Small intestine (tissue), 7 donors: ENCODE results near the gene SSB. TPM values are rescaled to one million over a fixed set of nuclear protein-coding genes. Genes with fewer than 3 reads are reported as not detected.
A peak's percentile ranks its signal among the peaks of the same experiment; 100 is the strongest.
"Not testable (repeated sequence)": the region's sequence is repeated elsewhere in the genome, so short reads cannot be mapped to it uniquely, and the experiment has no call there.

ENCODE experiments used
- DNase-seq, 2 donors: peaks; one replicate each; pipeline versions ENCODE4 v3.0.0 to v3.0.0-alpha.2; 2013
- FAIRE-seq: peaks from 2 replicates; lab custom pipeline; 2012; peaks lifted over from hg19 to GRCh38; lab: Jason Lieb, UNC
- H3K27ac ChIP-seq, 3 donors: one replicate each; pipeline ENCODE4 v1.5.1; 2013; ENCODE audit warnings: low read length in 2 of 3, mild to moderate bottlenecking in 2 of 3, control low read depth in 1 of 3, inconsistent platforms in 1 of 3, low read depth in 1 of 3, moderate library complexity in 1 of 3
- H3K27me3 ChIP-seq, 3 donors: one replicate each; pipeline ENCODE4 v1.6.1; 2013; ENCODE audit warnings: low read length in 3 of 3, inconsistent platforms in 1 of 3; ENCODE audit not compliant: control insufficient read depth in 3 of 3, insufficient read depth in 3 of 3
- H3K36me3 ChIP-seq, 3 donors: one replicate each; pipeline ENCODE4 v1.6.1; 2013; ENCODE audit warnings: low read length in 3 of 3, inconsistent platforms in 1 of 3, low read depth in 1 of 3, mild to moderate bottlenecking in 1 of 3, moderate library complexity in 1 of 3; ENCODE audit not compliant: control insufficient read depth in 3 of 3, insufficient read depth in 2 of 3
- H3K4me1 ChIP-seq, 3 donors: one replicate each; pipeline ENCODE4 v1.6.1; 2013; ENCODE audit warnings: low read length in 2 of 3, inconsistent platforms in 1 of 3, low read depth in 1 of 3, mild to moderate bottlenecking in 1 of 3, moderate library complexity in 1 of 3; ENCODE audit not compliant: control insufficient read depth in 3 of 3, insufficient read depth in 2 of 3
- H3K4me3 ChIP-seq, 3 donors: one replicate each; pipeline ENCODE4 v1.5.1; 2013; ENCODE audit warnings: low read length in 3 of 3, control low read depth in 1 of 3, inconsistent platforms in 1 of 3, low read depth in 1 of 3, mild to moderate bottlenecking in 1 of 3, moderate library complexity in 1 of 3
- H3K9me3 ChIP-seq, 2 donors: one replicate each; pipeline ENCODE4 v1.6.1; 2013; ENCODE audit warnings: low read depth in 1 of 2, low read length in 1 of 2; ENCODE audit not compliant: control insufficient read depth in 2 of 2, insufficient read depth in 1 of 2
- WGBS, 3 donors: extraction: QIAGEN DNeasy Blood & Tissue Kit; methylation state at CpG; one replicate each; pipeline ENCODE4 v1.1.7; 2013; 5-methylcytosine and 5-hydroxymethylcytosine counted together
- polyA plus RNA-seq, 4 donors: library from polyadenylated mRNA; stranded (reverse) in 3 of 4; unstranded in 1 of 4; fragments of 200-250 nt in 3 of 4; fragments of 120-200 nt in 1 of 4; gene quantifications; one replicate each; pipeline versions ENCODE4 v1.2.1 to v1.2.3, GENCODE V29; 2013
- donor health status: healthy with polysubstance abuse.
- donor health status: control.
- donor health status: control.
- donor health status: Bipolar disorder and iron deficiency.
- donor health status: healthy.

SSB gene
- polyA plus RNA-seq, 4 donors = 47.6 to 115 (median 67.4) TPM

DNA sequence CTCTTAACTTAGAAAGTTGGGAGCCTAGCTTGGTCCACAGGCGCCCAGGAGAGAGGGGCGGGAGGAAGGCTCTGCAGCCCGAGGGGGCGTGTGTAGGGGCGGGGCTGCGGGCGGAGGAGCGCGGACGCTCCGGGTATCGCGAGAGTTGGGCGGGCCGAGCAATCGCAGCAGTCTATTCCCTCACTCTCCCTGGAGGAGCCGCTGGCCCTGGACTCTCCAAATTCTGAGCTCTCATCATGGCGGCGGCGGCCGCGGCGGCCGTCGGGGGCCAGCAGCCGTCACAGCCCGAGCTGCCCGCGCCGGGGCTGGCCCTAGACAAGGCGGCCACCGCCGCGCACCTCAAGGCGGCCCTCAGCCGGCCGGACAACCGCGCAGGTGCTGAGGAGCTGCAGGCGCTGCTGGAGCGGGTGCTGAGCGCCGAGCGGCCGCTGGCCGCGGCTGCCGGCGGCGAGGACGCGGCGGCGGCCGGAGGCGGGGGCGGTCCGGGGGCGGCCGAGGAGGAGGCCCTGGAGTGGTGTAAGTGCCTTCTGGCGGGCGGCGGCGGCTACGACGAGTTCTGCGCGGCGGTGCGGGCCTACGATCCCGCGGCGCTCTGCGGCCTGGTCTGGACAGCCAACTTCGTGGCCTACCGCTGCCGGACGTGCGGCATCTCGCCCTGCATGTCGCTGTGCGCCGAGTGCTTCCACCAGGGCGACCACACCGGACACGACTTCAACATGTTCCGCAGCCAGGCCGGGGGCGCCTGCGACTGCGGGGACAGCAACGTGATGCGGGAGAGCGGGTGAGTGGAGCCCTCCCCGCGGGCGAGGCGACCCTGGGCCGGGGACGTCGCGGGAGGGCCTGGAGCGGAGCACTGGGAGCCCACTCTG lies 28.8 kb downstream of the SSB start, which contains the start of gene UBR3:
Gene UBR3, plus strand, starts transcription at position 183 of the 869 bp plus-strand sequence. Its CDS starts 54 bp downstream, at position 237.
- DNase-seq (peak; percentile 89 to 96), FAIRE-seq (no peak)
- Histone ChIP-seq H3K27ac (peak within 1 kb of the TSS; percentile 63 to 94 (median 87)), H3K9me3 (no peaks in the 10 kb centered on the region), H3K4me1 (peaks cover 1 to 11% (median 3%) of the 10 kb centered on the region in 3 donors), H3K4me3 (peak within 1 kb of the TSS; percentile 65 to 97 (median 97)), H3K27me3 (no peaks in the 10 kb centered on the region), H3K36me3 (peaks cover 0 to 2% (median 0%) of the 10 kb centered on the region in 3 donors)
- 0 to 1% (median 0%) methylated on average over 46 to 104 of the region's 104 CpGs for whole genome bisulfite sequencing, 3 donors

DNA sequence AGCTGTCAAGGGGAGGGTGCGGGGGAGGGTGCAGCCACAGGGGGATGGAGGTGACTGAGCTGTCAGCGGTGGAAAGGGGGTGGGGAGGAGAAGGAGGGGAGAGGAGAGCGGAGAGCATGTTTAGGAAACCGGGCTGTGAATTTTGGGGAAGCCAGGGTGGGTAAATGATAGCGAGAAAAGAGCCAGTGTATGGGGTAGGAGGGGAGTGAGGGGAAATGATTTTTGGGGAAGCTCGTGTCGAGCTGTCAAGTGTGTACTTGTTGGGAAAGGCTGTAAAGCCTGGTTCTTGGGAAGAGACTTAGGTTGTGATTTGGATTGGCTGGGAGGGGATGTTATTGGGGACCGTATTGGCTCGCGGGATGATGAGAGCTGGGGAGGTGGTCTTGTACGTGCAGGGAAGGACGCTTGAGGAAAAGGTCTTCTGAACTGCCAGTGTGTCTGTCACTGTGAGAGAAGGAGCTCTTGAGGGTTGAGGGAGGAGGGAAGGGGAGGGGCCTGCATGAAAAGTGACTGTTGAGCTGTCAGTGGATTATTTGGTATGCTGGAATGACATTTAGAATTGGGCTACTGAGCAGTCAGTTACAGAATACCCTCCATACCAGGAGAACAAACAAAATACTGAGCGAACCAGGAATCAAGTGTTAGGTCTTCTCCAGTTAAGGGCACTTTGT lies 29.6 kb downstream of the SSB start:
- Histone ChIP-seq H3K27me3 (no peaks in the 10 kb centered on the region), H3K9me3 (no peaks in the 10 kb centered on the region), H3K4me3 (peak overlapping the region; percentile 65 to 97 (median 97)), H3K36me3 (peaks cover 0 to 2% (median 0%) of the 10 kb centered on the region in 3 donors), H3K4me1 (peaks cover 0 to 11% (median 3%) of the 10 kb centered on the region in 3 donors), H3K27ac (peak overlapping the region; percentile 63 to 94 (median 87))
- 0 to 1% (median 1%) methylated on average over 13 of the region's 13 CpGs for WGBS, 3 donors
- FAIRE-seq (no peak), DNase-seq (peak; percentile 47 to 55)

DNA sequence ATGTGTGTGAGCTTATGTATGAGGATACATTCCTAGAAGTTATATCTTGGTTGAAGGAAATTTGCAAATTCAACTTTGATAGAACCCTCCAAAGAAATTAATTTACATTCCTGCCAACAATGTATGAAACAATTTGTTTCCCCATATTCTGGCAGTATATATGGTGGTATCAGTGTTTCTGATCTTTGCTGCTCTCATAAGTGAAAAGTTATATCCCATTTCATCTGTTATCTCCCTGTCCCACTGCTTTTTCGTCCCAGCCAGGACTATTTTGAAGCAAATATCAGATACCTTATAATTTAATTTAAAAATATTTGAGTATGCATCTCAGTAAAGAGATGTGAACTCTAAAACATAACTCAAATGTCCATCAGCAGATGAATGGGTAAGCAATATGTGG lies 35.7 kb downstream of the SSB start:
- no peaks in the 10 kb centered on the region for H3K27me3 ChIP-seq
- H3K36me3 ChIP-seq = peaks cover 0 to 6% (median 0%) of the 10 kb centered on the region in 3 donors
- no peak for DNase-seq
- H3K4me1 ChIP-seq = no peaks in the 10 kb centered on the region
- H3K9me3 ChIP-seq = no peaks in the 10 kb centered on the region
- H3K4me3 ChIP-seq = no peak overlapping the region
- H3K27ac ChIP-seq = no peak overlapping the region
- no peak for FAIRE-seq
- 76 to 89% (median 89%) methylated on average over 1 of the region's 1 CpG for WGBS, 3 donors

DNA sequence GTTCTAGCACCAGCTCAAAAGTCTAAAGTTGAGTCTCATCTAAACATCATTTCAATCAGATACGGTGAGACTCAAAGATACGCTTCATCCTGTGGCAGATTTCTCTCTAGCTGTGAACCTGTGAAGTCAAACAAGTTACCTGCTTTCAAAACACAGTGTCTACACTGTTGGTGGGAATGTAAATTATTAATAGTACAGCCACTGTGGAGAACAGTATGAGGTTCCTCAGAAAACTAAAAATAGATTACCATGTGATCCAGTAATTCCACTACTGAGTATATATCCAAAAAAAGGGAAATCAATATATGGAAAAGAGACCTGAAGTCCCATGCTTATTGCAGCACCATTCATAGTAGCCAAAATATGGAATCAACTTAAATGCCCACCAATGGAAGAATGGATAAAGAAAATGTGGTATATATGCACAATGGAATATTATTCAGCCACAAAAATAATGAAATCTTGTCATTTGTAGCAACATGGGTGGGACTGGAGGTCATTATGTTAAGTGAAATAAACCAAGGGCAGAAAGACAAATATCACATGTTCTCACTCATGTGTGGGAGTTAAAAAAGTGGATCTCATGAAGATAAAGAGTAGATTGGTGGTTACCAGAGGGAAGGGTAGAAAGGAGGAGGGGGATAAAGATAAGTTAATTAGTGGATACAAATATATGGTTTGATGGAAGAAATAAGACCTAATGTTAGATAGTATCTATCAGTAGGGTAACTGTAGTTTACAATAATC lies 40.2 kb downstream of the SSB start:
- Histone ChIP-seq H3K27me3 (no peaks in the 10 kb centered on the region), H3K27ac (no peak overlapping the region), H3K4me1 (peaks cover 0 to 9% (median 3%) of the 10 kb centered on the region in 3 donors), H3K9me3 (no peaks in the 10 kb centered on the region), H3K36me3 (peaks cover 0 to 9% (median 2%) of the 10 kb centered on the region in 3 donors), H3K4me3 (no peak overlapping the region)
- 89 to 96% (median 90%) methylated on average over 2 of the region's 2 CpGs for WGBS, 3 donors
- DNase-seq = no peak
- FAIRE-seq = no peak

DNA sequence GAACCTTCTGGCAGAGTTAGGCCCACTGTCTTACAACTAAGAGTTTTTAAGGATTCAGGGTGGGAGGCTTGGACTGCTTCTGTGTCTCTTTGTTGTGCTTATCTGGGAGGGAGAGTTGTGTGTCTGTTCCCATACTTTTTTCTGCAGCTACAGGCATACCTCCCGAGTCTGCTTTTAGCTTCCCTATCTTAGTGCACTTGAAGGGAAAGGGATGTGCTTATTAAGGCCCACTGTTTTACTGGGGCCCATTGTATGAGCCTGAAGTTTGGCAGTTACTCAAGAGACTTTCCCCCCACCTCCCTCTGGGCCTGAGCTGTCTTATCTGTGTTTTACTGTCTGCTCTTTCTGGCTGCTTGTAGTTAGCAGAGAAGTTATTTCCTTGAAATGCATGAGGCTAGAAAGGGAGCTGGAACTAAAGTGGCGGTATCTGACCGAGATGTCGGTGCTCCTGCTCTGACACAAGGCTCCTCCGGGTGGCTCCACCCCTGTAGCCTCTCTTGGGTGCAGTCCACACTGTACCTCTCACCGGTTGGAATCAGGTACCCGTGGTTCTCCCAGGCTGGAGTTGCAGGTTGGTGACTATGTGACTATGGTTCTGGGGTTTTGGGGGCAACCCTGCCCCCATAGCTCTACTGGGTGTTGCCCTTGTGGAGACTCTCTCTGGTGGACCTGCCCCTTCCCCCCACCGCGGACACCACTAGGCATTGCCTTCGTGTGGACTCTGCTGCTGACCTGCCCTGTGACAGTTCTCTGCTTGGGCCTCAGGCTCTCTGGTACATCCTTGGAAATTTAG lies 41.5 kb downstream of the SSB start:
- Histone ChIP-seq H3K27ac (no peak overlapping the region), H3K4me1 (peaks cover 0 to 9% (median 3%) of the 10 kb centered on the region in 3 donors), H3K36me3 (peaks cover 0 to 13% (median 2%) of the 10 kb centered on the region in 3 donors), H3K9me3 (no peaks in the 10 kb centered on the region), H3K27me3 (no peaks in the 10 kb centered on the region), H3K4me3 (no peak overlapping the region)
- DNase-seq (peak; percentile 22 to 23), FAIRE-seq (no peak)
- WGBS, 3 donors = 38 to 68% (median 43%) methylated on average over 10 of the region's 10 CpGs

DNA sequence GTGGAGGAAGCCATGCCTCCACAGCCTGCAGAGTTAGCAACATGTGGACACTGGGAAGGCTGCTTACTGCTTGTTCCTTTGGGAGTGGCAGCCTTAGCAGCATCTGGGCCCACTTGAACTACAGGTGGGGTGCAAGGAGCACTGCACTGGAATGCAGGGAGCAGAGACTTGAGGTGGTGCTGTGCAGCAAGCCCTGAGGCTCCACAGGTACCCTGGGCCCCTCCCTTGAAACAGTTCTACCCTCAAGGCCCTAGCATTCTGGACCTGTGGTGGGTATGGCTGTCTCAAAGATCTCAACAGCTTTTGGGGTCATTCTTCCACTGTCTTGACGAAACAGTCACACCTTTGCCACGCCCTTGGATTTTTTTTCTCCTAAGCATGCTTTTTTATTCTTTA lies 42.1 kb downstream of the SSB start:
- FAIRE-seq = no peak
- 62 to 81% (median 77%) methylated on average over 2 of the region's 2 CpGs for WGBS, 3 donors
- H3K27me3 ChIP-seq = no peaks in the 10 kb centered on the region

DNA sequence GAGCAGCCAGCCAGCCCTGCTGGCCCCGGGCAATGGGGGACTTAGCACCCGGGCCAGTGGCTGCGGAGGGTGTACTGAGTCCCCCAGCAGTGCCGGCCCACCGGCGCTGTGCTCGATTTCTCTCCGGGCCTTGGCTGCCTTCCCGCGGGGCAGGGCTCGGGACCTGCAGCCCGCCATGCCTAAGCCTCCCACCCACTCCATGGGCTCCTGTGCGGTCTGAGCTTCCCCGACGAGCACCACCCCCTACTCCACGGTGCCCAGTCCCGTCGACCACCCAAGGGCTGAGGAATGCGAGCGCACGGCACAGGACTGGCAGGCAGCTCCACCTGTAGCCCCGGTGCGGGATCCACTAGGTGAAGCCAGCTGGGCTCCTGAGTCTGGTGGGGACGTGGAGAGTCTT lies 43.0 kb downstream of the SSB start:
- H3K9me3 ChIP-seq, H3K27me3 ChIP-seq, FAIRE-seq, H3K4me1 ChIP-seq, DNase-seq, H3K4me3 ChIP-seq, H3K27ac ChIP-seq: not testable (repeated sequence)
- H3K36me3 ChIP-seq = peaks cover 0 to 11% (median 2%) of the 10 kb centered on the region in 3 donors
- 95 to 97% (median 95%) methylated on average over 12 to 21 of the region's 24 CpGs for WGBS, 3 donors

More for the DNA sequence above, 42.1 kb downstream of the SSB start:
- peak in 1 of 2 donors; percentile 4 for DNase-seq
- Histone ChIP-seq H3K36me3 (peaks cover 0 to 13% (median 2%) of the 10 kb centered on the region in 3 donors), H3K4me3 (no peak overlapping the region), H3K9me3 (no peaks in the 10 kb centered on the region), H3K4me1 (peaks cover 0 to 9% (median 3%) of the 10 kb centered on the region in 3 donors), H3K27ac (no peak overlapping the region)
